NT2/D1 (cell line): ENCODE measurements around the gene PRR3.

Experiments
- SUZ12 ChIP-seq: IDR thresholded peaks from 2 replicates; pipeline ENCODE4 v1.6.1; 2011; ENCODE audit not compliant: insufficient read length, insufficient read depth; ENCODE audit errors: extremely low read depth
- YY1 ChIP-seq: IDR thresholded peaks from 2 replicates; pipeline ENCODE4 v1.6.1; 2011; ENCODE audit not compliant: insufficient read length, insufficient read depth
- ZNF274 ChIP-seq: IDR thresholded peaks from 2 replicates; pipeline ENCODE4 v1.6.1; 2011; ENCODE audit warnings: mild to moderate bottlenecking, low read depth, low read length

GRCh38 chr6:30612213-30612612, 55.1 kb downstream of the PRR3 start:
- TF ChIP-seq ZNF274 (no peak), YY1 (no peak), SUZ12 (no peak)
